Mesenteric fat pad (tissue), 1 donor: ENCODE measurements around the gene CFAP99. TPM values are rescaled to one million over a fixed set of nuclear protein-coding genes. Genes with fewer than 3 reads are reported as not detected.
A peak's percentile ranks its signal among the peaks of the same experiment; 100 is the strongest.

Experiments
- DNase-seq: peaks from one replicate; pipeline ENCODE4 v3.0.0-alpha.2; 2020; ENCODE audit warnings: low spot score
- total RNA-seq: library from RNA; stranded (reverse); fragmentation: NEBNext Ultra II Directional; extraction: Animal tissue kit (Norgen Biotek cat#: 25700); gene quantifications from one replicate; pipeline ENCODE4 v1.2.1, GENCODE V29; 2021
- donor health status: DM: yes; HTN: yes; CAD: no.

CFAP99 gene
- total RNA-seq, 1 donor from 2014 or later: not detected

DNA sequence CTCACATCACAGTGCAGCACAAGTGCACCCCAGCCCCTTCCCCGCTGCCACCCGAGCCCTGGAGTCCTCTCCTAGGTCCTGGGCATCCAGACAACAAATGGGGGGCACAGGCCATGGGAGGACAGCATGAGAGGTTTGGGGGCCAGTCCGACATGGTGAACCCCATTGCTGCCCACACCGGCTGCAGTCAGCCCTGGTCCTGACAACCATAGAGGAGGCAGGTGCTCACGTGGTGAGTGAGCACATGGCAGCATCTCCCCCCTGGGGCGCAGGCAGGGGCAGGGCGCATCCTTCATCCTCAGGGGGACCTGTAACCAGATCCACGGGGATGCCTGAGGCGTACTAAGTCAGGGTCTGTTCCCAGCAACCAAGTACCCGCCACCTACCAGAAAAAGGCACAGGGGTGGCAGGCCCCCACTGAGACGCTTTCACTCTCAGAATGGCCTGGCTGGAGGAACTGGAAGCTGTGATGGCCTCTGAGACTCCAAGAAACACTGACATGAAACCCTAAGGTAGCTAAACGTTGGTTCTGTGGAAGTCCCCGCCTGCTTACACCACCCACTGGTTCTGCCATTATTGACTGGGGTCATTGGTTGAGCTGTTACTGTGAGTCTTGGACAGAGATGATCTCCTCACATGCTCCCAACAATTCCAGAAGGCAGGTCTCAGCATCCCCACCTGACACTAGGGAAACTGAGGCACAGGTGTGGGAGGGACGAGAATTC, 6.8 kb upstream of the CFAP99 start:
- DNase-seq: no peak

DNA sequence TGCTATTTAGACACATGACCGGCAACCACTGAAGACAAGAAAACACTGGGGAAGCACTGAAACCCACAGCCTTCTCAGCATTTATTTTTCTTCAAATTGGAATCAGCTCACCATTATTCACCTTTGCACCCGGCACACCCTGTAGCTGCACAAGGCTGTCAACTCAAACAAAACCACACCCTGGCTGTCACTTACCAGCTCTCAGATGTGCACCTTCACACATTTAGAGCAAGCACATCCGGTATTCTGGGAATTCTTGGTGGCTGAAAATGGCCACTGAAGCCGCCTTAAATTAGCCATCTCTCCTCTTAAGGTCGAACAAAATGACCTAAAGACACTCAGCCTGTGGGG, 6.2 kb upstream of the CFAP99 start:
- no peak for DNase-seq

DNA sequence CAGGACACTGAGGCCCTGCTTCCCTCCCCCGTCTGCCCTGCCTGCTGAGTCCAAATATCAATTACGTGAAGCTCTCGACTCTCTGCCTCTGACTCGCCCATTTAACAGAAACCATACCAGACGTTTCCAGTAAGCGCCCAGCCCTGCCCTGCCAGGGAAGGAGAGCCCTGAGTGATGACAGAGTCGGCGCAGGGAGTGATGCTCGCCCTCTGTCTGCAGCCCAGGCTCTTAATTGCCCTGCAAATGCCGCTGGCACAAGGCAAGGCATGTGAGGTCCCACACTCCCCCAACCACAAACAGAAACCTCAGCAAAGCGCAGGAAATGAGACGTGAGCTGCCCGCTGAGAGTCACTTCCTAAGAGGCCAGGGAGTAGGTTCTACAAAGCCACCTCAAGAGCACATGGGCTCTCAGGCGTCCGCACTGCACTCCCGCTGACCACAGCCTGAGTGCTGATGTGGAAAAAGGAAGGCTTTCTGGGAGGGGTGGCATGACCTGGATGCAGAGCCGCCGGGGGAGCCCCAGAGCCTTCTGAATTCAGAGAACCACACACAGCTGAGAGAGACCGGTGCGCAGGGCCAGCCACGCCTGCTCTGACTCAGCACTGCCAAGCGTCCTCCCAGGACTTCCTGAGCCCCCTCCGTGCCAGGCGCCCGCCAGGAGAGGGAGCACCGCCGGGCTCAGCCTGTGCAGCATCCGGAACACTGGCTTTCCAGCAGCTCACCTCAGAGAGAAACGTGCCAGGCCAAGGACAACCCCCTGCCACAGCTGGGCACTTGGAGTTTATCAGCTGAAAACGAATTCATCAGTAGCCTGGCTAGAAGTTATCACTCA, 5.7 kb upstream of the CFAP99 start:
- DNase-seq: peak; percentile 96

DNA sequence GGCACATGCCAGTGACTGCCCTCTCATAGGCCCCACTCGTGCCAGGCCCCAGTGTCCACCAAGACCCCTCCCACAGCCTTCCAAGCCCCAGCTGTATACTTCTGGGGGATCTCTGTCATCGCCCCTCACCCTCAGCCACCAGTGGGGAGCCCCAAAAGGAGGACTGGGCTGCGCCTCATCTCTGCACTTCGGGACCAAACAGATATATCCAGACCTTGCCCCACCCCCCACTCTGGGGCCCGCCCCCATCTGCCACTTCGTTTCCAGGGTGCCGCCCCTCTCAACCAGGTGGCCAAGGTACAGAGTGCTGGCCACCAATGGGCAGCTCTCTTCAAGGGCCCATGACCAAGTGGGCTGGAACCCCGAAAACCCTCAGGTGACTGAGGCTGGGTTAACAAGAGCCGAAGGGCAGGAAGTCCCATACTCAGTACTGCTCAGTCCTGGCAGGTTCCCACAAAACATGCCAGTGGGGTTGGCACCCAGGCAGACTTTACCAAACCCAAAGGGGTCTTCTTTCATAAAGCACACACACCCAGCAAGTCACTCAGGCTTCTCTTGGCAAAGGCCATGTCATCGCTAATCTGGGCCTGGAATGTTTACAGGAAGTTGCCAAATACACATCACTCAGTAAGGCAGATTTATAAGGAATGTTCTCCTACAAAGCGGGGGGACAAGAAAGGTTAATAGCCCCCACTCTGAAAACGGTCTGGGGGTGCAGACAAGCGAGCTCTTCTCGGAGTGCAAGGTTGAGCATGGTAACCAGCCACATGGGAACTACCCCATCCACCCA, 4.7 kb upstream of the CFAP99 start:
- no peak for DNase-seq

DNA sequence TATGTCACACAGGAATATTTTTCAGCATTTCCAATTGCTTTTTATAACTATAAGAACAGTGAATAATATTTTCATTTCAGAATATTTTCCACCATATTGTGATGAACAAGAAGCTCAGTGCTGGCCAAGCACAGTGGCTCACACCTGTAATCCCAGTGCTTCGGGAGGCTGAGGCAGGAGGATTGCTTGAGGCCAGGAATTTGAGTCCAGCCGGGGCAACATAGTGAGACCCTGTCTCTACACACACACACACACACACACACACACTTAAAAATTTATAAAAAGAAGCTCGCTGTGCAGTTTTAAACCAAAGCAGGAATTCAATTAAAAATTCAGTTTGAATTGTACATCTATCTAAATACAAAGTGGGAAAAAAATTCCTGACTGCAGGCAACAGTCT, 3.5 kb upstream of the CFAP99 start:
- no peak for DNase-seq

DNA sequence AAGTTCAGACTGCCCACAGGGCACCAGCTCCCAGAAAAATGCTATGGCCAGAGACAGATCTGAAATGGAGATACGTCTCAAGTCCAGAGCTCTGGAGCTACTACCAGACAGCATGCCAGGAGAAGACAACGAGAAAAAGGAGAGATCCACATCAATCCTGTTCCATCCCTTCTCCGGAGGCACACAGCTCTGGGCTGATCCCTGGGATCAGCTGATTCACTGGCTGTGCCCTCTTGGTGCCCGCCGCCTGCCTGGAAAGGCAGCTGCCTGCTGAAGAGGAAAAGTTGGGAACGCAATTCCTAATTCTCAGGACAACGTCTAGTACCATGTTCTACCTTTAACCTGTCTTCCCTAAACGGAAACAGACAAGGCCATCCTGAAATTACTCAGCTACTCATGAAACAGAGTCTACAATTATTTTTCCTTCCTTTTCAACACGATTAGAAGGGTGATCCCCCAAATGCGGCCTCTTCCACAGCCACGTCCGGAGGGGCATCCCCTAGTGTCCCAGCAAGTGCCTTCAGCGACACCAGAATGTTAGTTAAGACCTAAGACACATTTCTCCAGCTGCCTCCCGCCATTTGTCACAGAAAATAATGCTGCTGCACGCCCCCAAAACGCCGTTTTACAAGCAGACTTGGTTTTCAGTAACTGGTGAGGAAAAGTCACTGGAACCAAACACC, 2.7 kb upstream of the CFAP99 start:
- DNase-seq: no peak

DNA sequence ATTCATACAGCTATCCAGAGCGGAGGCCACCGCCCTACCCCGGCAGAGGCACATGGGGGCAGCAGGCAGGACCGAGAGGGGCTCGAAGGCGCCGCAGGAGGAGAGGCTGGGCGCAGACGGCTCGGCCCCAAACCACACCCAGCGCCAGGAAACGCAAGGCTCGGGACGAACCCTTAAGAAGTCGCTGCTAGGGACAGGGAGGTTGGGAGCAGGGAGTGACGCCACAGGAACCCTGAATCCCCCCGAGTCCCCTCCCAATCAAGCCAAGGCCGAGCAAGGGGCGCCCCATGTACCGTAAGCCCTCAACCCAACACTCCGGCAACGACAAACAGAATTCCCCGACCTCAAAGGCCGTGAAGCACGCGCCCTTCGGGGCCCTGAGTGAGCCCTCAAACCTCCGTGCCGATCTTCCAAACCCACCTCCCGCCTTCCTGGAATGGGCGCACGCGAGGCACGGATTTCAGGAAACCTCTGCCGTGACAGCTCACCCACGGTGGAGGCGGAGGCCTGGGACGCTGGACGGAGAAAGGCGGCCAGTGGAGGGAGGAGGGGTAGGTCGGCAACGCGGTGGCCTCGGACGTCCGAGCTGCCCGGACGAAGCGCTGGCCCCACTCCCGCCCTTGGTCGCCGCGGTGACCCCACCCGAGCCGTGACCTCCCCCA, 2.1 kb upstream of the CFAP99 start:
- DNase-seq: no peak

DNA sequence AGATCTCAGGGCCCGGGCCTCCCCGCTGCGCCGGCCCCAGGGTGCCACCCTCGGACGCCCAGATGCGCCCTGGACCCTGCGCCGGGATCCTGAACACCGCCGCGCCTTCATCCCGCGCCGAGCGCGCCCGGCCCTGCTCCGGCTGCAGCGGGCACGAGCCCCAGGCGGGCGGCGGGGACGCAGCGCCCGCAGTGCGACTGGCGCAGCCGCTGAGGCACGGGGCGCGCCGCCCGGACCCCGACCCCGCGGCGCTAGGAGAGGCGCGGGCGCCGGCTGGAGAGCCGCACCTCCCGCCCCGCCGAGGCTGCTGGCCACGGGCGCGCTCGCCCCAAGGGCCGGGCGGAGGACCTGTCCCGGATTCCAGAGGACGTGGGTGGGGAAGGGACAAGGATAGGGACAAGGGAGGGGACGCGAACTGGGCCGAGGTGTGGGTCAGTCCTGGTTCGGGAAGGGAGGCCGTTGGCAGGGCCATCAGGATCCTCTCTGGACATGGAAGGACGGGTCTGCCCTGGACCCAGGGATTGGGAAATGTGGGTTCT, 1.5 kb upstream of the CFAP99 start:
- no peak for DNase-seq

DNA sequence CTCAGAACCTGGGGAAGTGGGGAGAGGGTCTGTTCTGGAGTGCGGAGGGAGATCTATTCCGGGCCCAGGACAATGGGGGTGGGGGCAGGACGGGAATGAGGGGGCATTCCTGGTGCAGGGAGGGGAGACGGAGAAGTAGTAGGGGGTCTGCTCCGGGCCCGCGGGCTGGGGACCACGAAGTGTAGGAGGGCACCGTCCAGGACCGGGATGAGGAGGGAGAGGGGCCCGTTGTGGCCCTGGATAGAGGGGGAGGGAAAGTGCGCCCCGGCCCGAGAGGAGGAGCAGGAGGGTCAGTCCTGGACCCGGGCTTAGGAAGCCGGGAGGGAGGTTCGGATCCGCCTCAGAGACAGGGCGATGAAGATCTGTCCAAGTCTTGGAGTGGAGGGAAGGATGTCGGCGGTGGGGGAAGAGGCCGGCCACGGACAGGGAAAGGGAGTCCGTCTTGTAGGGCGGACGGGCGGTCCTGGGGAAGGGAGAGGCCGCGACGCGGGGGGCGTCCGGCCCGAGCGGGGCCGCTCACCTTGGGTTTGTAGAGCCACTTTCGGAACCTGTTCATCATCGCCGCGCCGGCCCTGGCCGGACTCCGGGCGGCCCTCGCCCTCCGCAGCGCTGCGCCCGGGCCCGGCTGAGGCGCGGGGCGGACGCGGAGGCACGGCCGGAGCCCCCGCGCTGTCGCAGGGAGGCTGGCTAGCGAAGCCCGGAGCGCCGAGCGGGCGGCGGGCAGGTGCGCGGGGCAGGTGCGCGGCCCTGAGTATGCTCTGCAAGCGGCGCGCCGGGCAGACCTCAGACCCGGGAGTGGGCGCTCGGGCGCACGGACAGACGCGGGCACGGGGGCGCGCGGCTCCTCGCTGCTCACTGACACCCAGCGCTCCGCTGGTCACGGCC, 748 bp upstream of the CFAP99 start, which contains the start of gene ZFYVE28:
Gene ZFYVE28, minus strand, starts transcription at position 881 of the 885 bp plus-strand sequence. Its CDS starts 322 bp downstream, at position 559.
- DNase-seq: no peak

DNA sequence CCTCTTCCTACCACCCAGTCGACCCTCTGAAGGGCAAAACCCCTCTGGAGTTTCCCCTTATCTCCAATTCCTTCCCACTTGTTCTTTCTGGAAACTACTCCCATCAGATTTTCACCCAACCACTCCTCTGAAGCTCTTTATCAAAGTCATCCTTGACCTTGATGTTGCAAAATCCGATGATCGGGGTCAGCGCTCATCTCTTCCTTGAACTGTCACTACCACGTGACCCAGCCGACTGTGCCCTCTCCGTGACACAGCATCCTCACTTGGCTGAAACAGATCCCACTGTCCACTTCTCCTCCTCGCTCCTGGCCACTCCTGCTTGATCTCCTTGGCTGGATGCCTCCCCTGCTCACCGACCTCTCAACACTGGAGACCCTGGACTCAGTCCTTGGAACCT, 1.1 kb downstream of the CFAP99 start:
- DNase-seq: no peak

DNA sequence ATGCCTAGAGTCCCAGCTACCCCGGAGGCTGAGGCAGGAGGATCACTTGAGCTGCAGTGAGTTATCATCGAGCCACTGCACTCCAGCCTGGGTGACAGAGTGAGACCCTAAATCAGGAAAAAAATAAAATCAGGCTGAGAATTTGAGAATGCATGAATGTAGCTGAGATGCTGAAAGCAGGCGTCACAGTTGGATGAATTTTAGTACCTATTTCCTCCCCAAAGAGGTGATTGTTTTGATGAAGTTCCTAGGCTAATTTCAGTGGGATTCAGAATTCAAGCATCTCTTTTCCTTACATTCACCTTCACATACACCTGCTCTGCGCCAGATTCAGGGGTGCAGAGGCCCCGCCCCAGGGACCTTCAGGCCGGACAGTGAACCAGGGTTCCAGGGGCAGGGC, 3.2 kb downstream of the CFAP99 start:
- no peak for DNase-seq

DNA sequence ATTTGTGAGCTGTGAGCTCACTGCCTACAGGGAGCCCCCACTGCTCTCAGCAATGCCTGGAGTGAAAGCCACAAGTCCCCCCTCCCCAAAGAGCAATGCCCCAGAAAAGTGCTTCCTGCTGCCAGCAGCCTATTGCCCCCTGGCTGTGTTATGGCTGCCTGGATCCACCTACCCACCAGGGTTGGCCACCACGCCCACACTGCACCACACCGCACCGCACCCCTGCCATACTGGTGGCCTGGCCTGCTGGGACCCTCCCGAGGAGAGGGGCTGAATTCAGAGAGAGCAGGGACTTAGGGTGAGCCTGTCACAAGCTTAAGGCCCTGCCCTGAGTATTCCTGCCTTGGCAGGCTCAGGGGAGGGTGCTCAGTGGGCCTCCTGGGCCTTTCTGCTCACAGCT, 4.3 kb downstream of the CFAP99 start:
- DNase-seq: no peak

DNA sequence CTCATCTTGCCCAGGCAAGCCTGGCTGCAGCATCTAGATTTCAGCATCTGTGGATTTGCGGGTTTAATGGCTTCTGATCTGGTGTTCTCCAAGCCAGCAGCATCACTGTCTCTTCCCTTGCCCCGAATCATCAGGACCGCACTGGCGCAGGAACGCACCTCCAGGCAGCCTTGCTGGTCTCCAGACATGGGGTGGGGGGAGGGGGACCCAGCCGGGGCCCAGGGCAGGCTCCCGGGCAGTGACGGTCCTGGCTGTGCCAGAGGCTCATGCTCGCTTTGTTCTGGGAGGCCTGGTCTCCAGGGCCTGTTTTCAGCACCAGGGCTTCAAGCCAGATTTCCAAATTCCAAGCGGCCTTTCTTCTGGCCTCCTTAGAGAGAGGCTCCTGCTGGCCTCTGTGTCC, 4.9 kb downstream of the CFAP99 start:
- DNase-seq: no peak

DNA sequence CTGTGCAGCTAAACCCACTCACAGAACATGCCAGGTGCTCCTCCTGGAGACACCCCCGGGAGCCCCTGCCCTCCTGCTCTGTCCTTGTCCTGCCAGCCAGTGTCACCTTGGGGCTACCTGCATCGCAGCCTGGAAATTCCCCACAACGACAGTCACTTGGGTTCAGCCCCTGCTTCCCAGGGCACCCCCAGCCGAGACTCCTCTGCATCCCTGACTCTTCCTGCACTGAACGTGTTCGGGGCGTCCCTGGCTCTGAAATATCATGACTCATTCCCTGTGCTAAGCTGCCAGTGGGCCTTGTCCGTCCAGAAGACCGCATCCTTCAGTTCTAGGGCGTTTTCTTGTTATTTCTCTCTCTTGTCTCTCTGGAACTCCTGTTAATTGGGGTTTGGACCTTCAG, 5.8 kb downstream of the CFAP99 start:
- DNase-seq: no peak

DNA sequence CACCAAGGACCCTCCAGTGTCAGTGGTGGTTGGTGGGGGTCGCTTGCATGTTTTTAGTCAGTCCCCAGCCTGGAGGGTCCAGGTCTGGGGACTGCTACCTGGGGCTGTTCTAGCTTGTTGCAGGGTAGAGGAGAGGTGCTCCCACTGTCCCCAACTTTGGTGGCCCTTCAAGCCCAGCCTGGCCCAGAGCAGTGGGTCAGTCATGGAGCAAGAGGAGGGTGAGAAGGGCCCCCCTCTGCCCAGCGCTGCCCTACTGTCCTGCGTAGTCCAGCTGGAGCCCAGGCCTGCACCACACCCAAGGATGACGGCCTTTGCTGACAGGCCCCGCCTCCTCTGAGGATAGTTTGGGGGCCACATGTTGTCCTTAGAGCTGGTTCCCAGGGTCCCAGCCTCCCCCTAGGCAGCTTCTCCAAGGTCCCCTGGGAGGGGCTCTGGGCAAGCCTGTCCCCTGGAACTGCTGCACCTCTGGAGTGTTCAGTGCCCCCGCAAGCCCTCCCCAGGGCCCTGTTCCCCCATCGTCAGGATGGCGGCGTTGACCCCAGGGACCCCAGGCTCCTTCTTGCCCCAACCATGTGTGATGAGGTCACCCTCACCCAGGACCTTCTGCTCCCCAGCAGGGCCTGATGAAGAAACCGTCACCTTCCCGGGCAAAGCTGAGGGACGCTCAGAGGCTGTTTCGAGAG, 6.8 kb downstream of the CFAP99 start:
- no peak for DNase-seq

DNA sequence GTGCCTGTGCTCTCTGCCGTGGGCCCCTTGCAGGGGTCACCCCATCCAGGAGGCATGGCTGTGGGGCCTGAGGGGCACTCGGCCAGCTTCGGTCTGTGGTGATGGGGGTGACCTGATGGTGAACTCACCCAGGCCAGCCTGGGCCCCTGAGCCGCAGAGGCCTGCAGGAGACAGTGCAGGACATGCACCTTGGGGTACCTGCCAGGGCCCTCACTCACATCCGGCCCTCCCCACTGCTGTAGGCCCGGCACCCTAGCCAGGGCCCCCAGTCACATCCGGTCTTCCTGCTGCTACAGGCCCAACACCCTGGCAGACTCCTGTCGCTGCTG, 7.3 kb downstream of the CFAP99 start:
- no peak for DNase-seq

DNA sequence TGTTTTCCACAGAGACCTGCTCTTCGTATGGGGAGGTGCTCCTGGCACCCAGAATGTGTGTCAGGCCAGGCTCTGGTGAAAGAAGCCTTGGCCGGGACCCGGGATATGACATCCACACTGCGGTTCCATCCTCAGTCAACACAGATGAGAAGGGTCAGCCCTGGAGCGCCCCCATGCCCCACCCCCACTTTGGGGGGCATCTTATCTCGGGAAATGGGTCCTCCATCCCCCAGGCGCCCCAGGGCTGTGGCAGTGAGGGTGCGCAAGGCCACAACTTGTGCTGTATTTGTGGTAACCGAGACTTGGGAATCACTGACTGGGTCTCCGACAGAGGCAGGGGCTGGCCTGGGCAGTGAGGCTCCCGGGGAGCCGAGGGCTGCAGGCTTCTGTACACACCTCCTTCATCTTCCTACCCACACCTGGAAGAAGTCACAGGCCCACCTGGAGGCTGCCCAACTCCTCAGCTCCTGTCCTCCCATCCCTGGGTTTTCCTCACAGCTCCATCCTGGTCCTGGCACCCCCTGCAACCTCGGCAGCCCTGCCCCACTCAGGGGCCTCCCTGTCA, 8.0 kb downstream of the CFAP99 start:
- DNase-seq: no peak
